MCF 10A (cell line): ENCODE data around the gene CHRNA4. TPM values are rescaled to one million over a fixed set of nuclear protein-coding genes. Genes with fewer than 3 reads are reported as not detected.

Experiments used
- BruUV-seq: library from RNA; stranded (reverse); fragments of 400-500 nt; replicated peaks from 2 replicates; lab custom pipeline; 2021; lab: Mats Ljungman, UMichigan
- CTCF ChIA-PET: fragments of 300-600 bp; sonication (Branson Sonifier 250); formaldehyde crosslinking; extraction: SDS; loops from one replicate; lab custom pipeline; 2021; ENCODE audit warnings: antibody characterized with exemption, inconsistent platforms; lab: Yijun Ruan, JAX
- POLR2A ChIA-PET: fragments of 300-600, 350-650 bp; sonication (Branson Sonifier 250); formaldehyde crosslinking; extraction: SDS; loops from one replicate; lab custom pipeline; 2020; ENCODE audit warnings: antibody characterized with exemption, inconsistent platforms; lab: Yijun Ruan, JAX
- DNase-seq: peaks from one replicate; pipeline ENCODE4 v3.0.0-alpha.2; 2018; ENCODE audit not compliant: unreplicated experiment
- H3K27ac Mint-ChIP-seq: one replicate; pipeline ENCODE4 v1.8.0; 2022; ENCODE audit warnings: mild to moderate bottlenecking, low read depth, mixed read lengths; ENCODE audit not compliant: unreplicated experiment
- H3K27me3 Mint-ChIP-seq: one replicate; pipeline ENCODE4 v1.8.0; 2022; ENCODE audit warnings: mixed read lengths; ENCODE audit not compliant: insufficient read depth, unreplicated experiment
- H3K36me3 Mint-ChIP-seq: one replicate; pipeline ENCODE4 v1.8.0; 2022; ENCODE audit warnings: mild to moderate bottlenecking, moderate library complexity, mixed read lengths; ENCODE audit not compliant: insufficient read depth, unreplicated experiment
- H3K4me1 Mint-ChIP-seq: one replicate; pipeline ENCODE4 v1.8.0; 2022; ENCODE audit warnings: mixed read lengths; ENCODE audit not compliant: insufficient read depth, unreplicated experiment
- H3K4me3 Mint-ChIP-seq: one replicate; pipeline ENCODE4 v1.8.0; 2022; ENCODE audit warnings: mild to moderate bottlenecking, moderate library complexity, mixed read lengths; ENCODE audit not compliant: unreplicated experiment
- H3K9me3 Mint-ChIP-seq: one replicate; pipeline ENCODE4 v1.8.0; 2022; ENCODE audit warnings: mixed read lengths; ENCODE audit not compliant: unreplicated experiment
- intact Hi-C: fragments of 100-400 bp; cut with micrococcal nuclease; formaldehyde crosslinking; loops from 2 replicates; pipeline ENCODE4 v1.14.1; 2022
- total RNA-seq: library from RNA; stranded (reverse); gene quantifications from 2 replicates; pipeline ENCODE4 v1.2.3, GENCODE V29; 2022
- TF ChIP-seq, protein P1 (sequence below): fragments of 200-600 bp; IDR thresholded peaks from one replicate; pipeline ENCODE4 v1.8.0; 2022; ENCODE audit warnings: antibody characterized with exemption, mild to moderate bottlenecking; ENCODE audit not compliant: unreplicated experiment

CHRNA4 gene
- total RNA-seq, 1 experiment from 2014 or later: not detected

DNA sequence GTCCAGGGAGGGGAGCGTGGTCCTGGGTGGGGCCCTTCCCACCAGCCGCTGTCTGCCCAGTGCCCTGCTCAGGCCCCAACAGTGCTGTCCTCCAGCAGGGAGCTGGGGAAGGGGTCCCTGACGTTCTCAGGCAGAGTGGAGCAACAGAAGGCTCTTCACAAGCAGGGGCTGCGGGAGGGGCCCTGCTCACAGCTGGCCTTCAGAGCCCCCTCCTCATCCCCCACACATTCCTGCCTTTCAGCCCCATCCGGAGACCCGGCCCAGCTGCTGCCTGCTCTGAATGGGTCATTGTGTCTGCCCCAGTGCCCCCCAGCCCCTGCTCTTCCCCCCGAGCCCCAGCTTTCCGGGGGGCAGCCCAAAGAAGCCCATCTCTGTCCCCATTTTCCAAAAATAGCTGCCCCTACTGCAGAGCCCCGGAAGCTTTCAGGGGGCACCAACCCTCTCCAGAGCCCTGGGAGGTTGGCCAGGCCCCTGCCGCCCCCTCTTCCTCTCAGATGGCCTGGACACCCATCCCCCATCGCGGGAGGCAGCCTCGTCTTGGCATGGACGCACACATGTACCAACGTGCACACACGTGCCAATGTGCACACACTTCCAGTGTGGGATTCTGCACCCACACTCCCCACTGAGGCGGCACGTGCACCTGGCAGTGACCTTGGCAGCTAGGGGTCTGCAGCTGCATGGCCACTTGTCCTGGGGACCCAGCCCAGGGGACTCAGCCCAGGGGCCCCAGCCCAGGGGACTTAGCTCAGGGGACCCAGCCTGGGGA, 64.4 kb downstream of the CHRNA4 start:
- intact Hi-C loops: no loop called here
- Mint-ChIP-seq H3K27me3 (peaks cover 44% of the 10 kb centered on the region), H3K9me3 (peaks cover 5% of the 10 kb centered on the region), H3K4me3 (no peak overlapping the region), H3K36me3 (no peaks in the 10 kb centered on the region), H3K27ac (no peak overlapping the region), H3K4me1 (no peaks in the 10 kb centered on the region)
- BruUV-seq: no TSS peak
- no peak for DNase-seq
- TF ChIP-seq, protein P1, sequence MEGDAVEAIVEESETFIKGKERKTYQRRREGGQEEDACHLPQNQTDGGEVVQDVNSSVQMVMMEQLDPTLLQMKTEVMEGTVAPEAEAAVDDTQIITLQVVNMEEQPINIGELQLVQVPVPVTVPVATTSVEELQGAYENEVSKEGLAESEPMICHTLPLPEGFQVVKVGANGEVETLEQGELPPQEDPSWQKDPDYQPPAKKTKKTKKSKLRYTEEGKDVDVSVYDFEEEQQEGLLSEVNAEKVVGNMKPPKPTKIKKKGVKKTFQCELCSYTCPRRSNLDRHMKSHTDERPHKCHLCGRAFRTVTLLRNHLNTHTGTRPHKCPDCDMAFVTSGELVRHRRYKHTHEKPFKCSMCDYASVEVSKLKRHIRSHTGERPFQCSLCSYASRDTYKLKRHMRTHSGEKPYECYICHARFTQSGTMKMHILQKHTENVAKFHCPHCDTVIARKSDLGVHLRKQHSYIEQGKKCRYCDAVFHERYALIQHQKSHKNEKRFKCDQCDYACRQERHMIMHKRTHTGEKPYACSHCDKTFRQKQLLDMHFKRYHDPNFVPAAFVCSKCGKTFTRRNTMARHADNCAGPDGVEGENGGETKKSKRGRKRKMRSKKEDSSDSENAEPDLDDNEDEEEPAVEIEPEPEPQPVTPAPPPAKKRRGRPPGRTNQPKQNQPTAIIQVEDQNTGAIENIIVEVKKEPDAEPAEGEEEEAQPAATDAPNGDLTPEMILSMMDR: no peak
- POLR2A ChIA-PET: no interaction called here
- CTCF ChIA-PET: interaction anchor here (0.7 to 2.8 kb wide), 5 partner anchors 13 to 766 kb away, joined by 3 to 7 read pairs (median 4); no protein-coding TSS in a partner anchor

DNA sequence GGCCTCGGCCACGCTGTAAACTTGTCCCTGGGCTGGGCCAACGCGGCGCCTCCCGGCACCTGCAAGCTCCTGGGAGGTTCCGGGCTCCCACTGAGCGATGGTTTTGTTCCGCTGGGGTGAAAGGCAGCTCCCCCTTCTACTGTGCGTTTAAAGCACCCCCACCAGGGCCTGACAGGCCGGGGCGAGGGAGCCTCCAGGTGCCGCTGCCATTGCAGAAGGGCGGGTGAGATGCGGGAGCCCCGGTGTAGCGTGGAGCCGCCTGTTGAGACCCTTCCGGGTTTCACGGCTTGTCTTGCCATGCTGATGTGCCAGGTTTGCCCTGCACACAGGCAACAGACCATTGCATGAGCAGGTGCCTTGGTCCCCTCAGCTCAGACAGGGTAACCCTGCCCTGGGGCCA, 65.3 kb downstream of the CHRNA4 start:
- no peaks in the 10 kb centered on the region for H3K9me3 Mint-ChIP-seq
- H3K27me3 Mint-ChIP-seq: peaks cover 36% of the 10 kb centered on the region
- intact Hi-C loops: no loop called here
- DNase-seq: no peak
- no peak overlapping the region for H3K4me3 Mint-ChIP-seq
- POLR2A ChIA-PET: no interaction called here
- CTCF ChIA-PET: interaction anchor here (0.7 to 2.8 kb wide), 6 partner anchors 14 to 240 kb away, joined by 3 to 11 read pairs (median 6); no protein-coding TSS in a partner anchor
- TF ChIP-seq, protein P1: no peak
- BruUV-seq: no TSS peak
- H3K27ac Mint-ChIP-seq: no peak overlapping the region
- no peaks in the 10 kb centered on the region for H3K4me1 Mint-ChIP-seq
- no peaks in the 10 kb centered on the region for H3K36me3 Mint-ChIP-seq

- Mint-ChIP-seq H3K27ac (no peak overlapping the region), H3K36me3 (peaks cover 2% of the 10 kb centered on the region), H3K4me3 (no peak overlapping the region), H3K27me3 (peaks cover 31% of the 10 kb centered on the region), H3K4me1 (no peaks in the 10 kb centered on the region), H3K9me3 (no peaks in the 10 kb centered on the region)
- POLR2A ChIA-PET: interaction anchor here (0.7 kb wide), 1 partner anchor 343 kb away, joined by 3 read pairs; the partner anchor contains the start of gene SLC17A9
- intact Hi-C loops: no loop called here
- BruUV-seq: no TSS peak
- CTCF ChIA-PET: interaction anchor here (0.5 to 2.8 kb wide), 8 partner anchors 11 to 325 kb away, joined by 3 to 11 read pairs (median 4); no protein-coding TSS in a partner anchor
- DNase-seq: no peak
- TF ChIP-seq, protein P1: no peak
These were observed 65.7 kb downstream of the CHRNA4 start for GRCh38 chr20:63295422-63295821.

DNA sequence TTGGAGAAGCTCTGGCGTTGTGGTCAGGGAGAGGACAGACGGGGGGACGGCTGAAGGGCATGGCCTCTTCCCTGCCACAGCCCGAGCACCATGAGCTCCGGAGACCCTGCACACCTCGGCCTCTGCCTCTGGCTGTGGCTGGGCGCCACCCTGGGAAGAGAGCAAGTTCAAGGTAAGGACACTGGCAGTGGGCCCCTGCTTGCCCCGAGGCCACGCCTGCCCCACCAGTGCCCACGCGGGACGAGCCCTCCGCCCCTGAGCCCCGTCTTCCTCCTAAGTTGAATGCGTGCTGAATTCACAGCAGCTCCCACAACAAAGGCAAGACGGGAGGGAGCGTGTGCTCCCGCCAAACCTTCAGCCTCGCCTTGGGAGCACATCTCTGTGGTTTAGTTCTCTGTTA, 66.1 kb downstream of the CHRNA4 start:
- Mint-ChIP-seq H3K27ac (no peak overlapping the region), H3K36me3 (peaks cover 5% of the 10 kb centered on the region), H3K9me3 (no peaks in the 10 kb centered on the region), H3K4me3 (no peak overlapping the region), H3K4me1 (no peaks in the 10 kb centered on the region), H3K27me3 (peaks cover 29% of the 10 kb centered on the region)
- TF ChIP-seq, protein P1: no peak
- BruUV-seq: no TSS peak
- ChIA-PET POLR2A (interaction anchor here (0.5 to 1.1 kb wide), 3 partner anchors 22 to 343 kb away, joined by 3 to 5 read pairs (median 3); partner anchors contain the start of genes ARFGAP1 and SLC17A9), CTCF (interaction anchor here (0.5 to 2.0 kb wide), 5 partner anchors 10 to 325 kb away, joined by 3 to 9 read pairs (median 3); no protein-coding TSS in a partner anchor)
- intact Hi-C loops: no loop called here
- DNase-seq: no peak
